H9 (cell line): ENCODE data around the gene TSLP. TPM values are rescaled to one million over a fixed set of nuclear protein-coding genes. Genes with fewer than 3 reads are reported as not detected.

ENCODE experiments used
- DNase-seq: peaks from one replicate; pipeline ENCODE4 v3.0.0-alpha.2; 2017
- H2AFZ ChIP-seq: one replicate; pipeline ENCODE4 v1.6.1; 2013; ENCODE audit warnings: mild to moderate bottlenecking, low read length, control low read depth, moderate library complexity
- H2AK5ac ChIP-seq: 2 replicates; pipeline ENCODE4 v1.6.1; 2013; ENCODE audit warnings: low read length, control low read depth, mixed read lengths; ENCODE audit not compliant: insufficient read length
- H2BK120ac ChIP-seq: one replicate; pipeline ENCODE4 v1.6.1; 2013; ENCODE audit warnings: low read depth, mild to moderate bottlenecking, low read length, control low read depth, inconsistent platforms; ENCODE audit not compliant: poor library complexity, severe bottlenecking
- H2BK12ac ChIP-seq: 2 replicates; pipeline ENCODE4 v1.6.1; 2013; ENCODE audit warnings: low read length, control low read depth, mixed read lengths, low read depth; ENCODE audit not compliant: insufficient read length
- H2BK15ac ChIP-seq: 2 replicates; pipeline ENCODE4 v1.6.1; 2013; ENCODE audit warnings: low read depth, low read length, control low read depth
- H2BK20ac ChIP-seq: one replicate; pipeline ENCODE4 v1.6.1; 2013; ENCODE audit warnings: low read depth, mild to moderate bottlenecking, low read length, control low read depth, inconsistent platforms; ENCODE audit not compliant: poor library complexity, severe bottlenecking
- H2BK5ac ChIP-seq: 2 replicates; pipeline ENCODE4 v1.6.1; 2013; ENCODE audit warnings: low read length, control low read depth, mixed read lengths; ENCODE audit not compliant: insufficient read length
- H3K14ac ChIP-seq: 2 replicates; pipeline ENCODE4 v1.6.1; 2013; ENCODE audit warnings: low read length, control low read depth; ENCODE audit not compliant: insufficient read depth
- H3K18ac ChIP-seq: 2 replicates; pipeline ENCODE4 v1.6.1; 2013; ENCODE audit warnings: low read depth, mild to moderate bottlenecking, mixed read lengths, low read length, control low read depth; ENCODE audit not compliant: insufficient read length
- H3K23ac ChIP-seq: 2 replicates; pipeline ENCODE4 v1.6.1; 2013; ENCODE audit warnings: low read length, control low read depth, mixed read lengths, low read depth; ENCODE audit not compliant: insufficient read length
- H3K23me2 ChIP-seq: 2 replicates; pipeline ENCODE4 v1.6.1; 2013; ENCODE audit warnings: low read depth, mild to moderate bottlenecking, mixed read lengths, low read length, control low read depth; ENCODE audit not compliant: insufficient read length, poor library complexity, severe bottlenecking
- H3K27ac ChIP-seq: 2 replicates; pipeline ENCODE4 v1.5.1; 2013; ENCODE audit warnings: low read length, control low read depth, mixed read lengths, low read depth; ENCODE audit not compliant: insufficient read length
- H3K27me3 ChIP-seq: 2 replicates; pipeline ENCODE4 v1.6.1; 2013; ENCODE audit warnings: low read length, control low read depth, inconsistent platforms; ENCODE audit not compliant: insufficient read depth
- H3K4ac ChIP-seq: 2 replicates; pipeline ENCODE4 v1.6.1; 2013; ENCODE audit warnings: low read depth, mild to moderate bottlenecking, control low read depth, inconsistent platforms, low read length, moderate library complexity
- H3K4me1 ChIP-seq: 2 replicates; pipeline ENCODE4 v1.6.1; 2013; ENCODE audit warnings: low read length, control low read depth, inconsistent platforms; ENCODE audit not compliant: insufficient read depth
- H3K4me2 ChIP-seq: 2 replicates; pipeline ENCODE4 v1.6.1; 2013; ENCODE audit warnings: low read length, control low read depth, mixed read lengths; ENCODE audit not compliant: insufficient read length, insufficient read depth
- H3K56ac ChIP-seq: 2 replicates; pipeline ENCODE4 v1.6.1; 2013; ENCODE audit warnings: low read depth, mild to moderate bottlenecking, mixed read lengths, low read length, control low read depth; ENCODE audit not compliant: insufficient read length
- H3K79me1 ChIP-seq: 2 replicates; pipeline ENCODE4 v1.6.1; 2013; ENCODE audit warnings: low read depth, mild to moderate bottlenecking, moderate library complexity, low read length, control low read depth, inconsistent platforms; ENCODE audit not compliant: insufficient read depth, poor library complexity, severe bottlenecking
- H3K79me2 ChIP-seq: 2 replicates; pipeline ENCODE4 v1.6.1; 2013; ENCODE audit warnings: low read length, control low read depth, inconsistent platforms; ENCODE audit not compliant: insufficient read depth
- H3K9ac ChIP-seq: 2 replicates; pipeline ENCODE4 v1.6.1; 2013; ENCODE audit warnings: low read length, control low read depth, mixed read lengths; ENCODE audit not compliant: insufficient read length; ENCODE audit errors: extremely low read depth
- H3K9me3 ChIP-seq: one replicate; pipeline ENCODE4 v1.6.1; 2013; ENCODE audit warnings: low read depth, low read length, inconsistent platforms; ENCODE audit not compliant: control insufficient read depth
- H3T11ph ChIP-seq: one replicate; pipeline ENCODE4 v1.6.1; 2013; ENCODE audit warnings: mild to moderate bottlenecking, low read length, control low read depth, inconsistent platforms
- H4K20me1 ChIP-seq: one replicate; pipeline ENCODE4 v1.6.1; 2013; ENCODE audit not compliant: control insufficient read depth, insufficient read length, insufficient read depth
- H4K5ac ChIP-seq: 2 replicates; pipeline ENCODE4 v1.6.1; 2013; ENCODE audit warnings: low read depth, mild to moderate bottlenecking, mixed read lengths, low read length, control low read depth; ENCODE audit not compliant: insufficient read length
- H4K8ac ChIP-seq: replicated peaks from 2 replicates; pipeline ENCODE4 v1.6.1; 2013; ENCODE audit warnings: low read length, control low read depth, mixed read lengths, low read depth; ENCODE audit not compliant: insufficient read length
- H4K91ac ChIP-seq: 2 replicates; pipeline ENCODE4 v1.6.1; 2013; ENCODE audit warnings: low read depth, mild to moderate bottlenecking, moderate library complexity, mixed read lengths, low read length, control low read depth; ENCODE audit not compliant: insufficient read length
- H3K27ac Mint-ChIP-seq, 3 experiments: 2 replicates in 2 of 3; 3 replicates in 1 of 3; pipeline ENCODE4 v1.8.0; 2020 to 2021; ENCODE audit warnings: mixed read lengths in 3 of 3, mild to moderate bottlenecking in 1 of 3, moderate library complexity in 1 of 3
- H3K27me3 Mint-ChIP-seq: 2 replicates; pipeline ENCODE4 v1.8.0; 2021; ENCODE audit warnings: low read depth, mild to moderate bottlenecking, moderate library complexity, mixed read lengths
- H3K36me3 Mint-ChIP-seq, 3 experiments: 2 replicates in 2 of 3; 3 replicates in 1 of 3; pipeline ENCODE4 v1.8.0; 2020 to 2021; ENCODE audit warnings: low read depth in 3 of 3, mixed read lengths in 3 of 3; ENCODE audit not compliant: insufficient read depth in 1 of 3
- H3K4me1 Mint-ChIP-seq, 2 experiments: 2 replicates each; pipeline ENCODE4 v1.8.0; 2020; ENCODE audit warnings: mixed read lengths in 2 of 2
- H3K4me3 Mint-ChIP-seq, 2 experiments: 2 replicates in 1 of 2; 3 replicates in 1 of 2; pipeline ENCODE4 v1.8.0; 2020 to 2021; ENCODE audit warnings: mild to moderate bottlenecking in 2 of 2, mixed read lengths in 2 of 2, moderate library complexity in 1 of 2
- H3K9me3 Mint-ChIP-seq, 2 experiments: 2 replicates in 1 of 2; 3 replicates in 1 of 2; pipeline ENCODE4 v1.8.0; 2020; ENCODE audit warnings: mild to moderate bottlenecking in 2 of 2, mixed read lengths in 2 of 2, moderate library complexity in 1 of 2
- CTCF ChIP-seq: fragments of 200-600 bp; sonication (generic); conservative IDR thresholded peaks from 3 replicates; pipeline ENCODE4 v1.8.0; 2021; ENCODE audit warnings: antibody characterized with exemption, mild to moderate bottlenecking
- total RNA-seq: library from RNA; stranded (reverse); gene quantifications from 2 replicates; pipeline ENCODE4 v1.2.1, GENCODE V29; 2021

TSLP gene
- total RNA-seq, 1 experiment from 2014 or later = 0.63 TPM

- no peak overlapping the region for H3K4me3 Mint-ChIP-seq
- no peak overlapping the region for H3K23ac ChIP-seq
- H3K79me1 ChIP-seq = no peaks in the 10 kb centered on the region
- no peaks in the 10 kb centered on the region for H3K79me2 ChIP-seq
- peaks cover 18% of the 10 kb centered on the region; the same call in 1 of the 2 replicates for H3K27me3 ChIP-seq
- TF ChIP-seq CTCF = no peak
- no peak overlapping the region for H2BK120ac ChIP-seq
- H3K27me3 Mint-ChIP-seq = peaks cover 49% of the 10 kb centered on the region
- H2BK5ac ChIP-seq = no peak overlapping the region
- peaks cover 12% of the 10 kb centered on the region for H3K23me2 ChIP-seq
- no peak overlapping the region for H3K27ac ChIP-seq
- H3K4me1 Mint-ChIP-seq = peaks cover 12 to 16% of the 10 kb centered on the region in 2 experiments
- H4K8ac ChIP-seq = no peak overlapping the region
- no peak overlapping the region for H4K91ac ChIP-seq
- no peak overlapping the region for H3K9ac ChIP-seq
- H3K56ac ChIP-seq = no peak overlapping the region
- H2AK5ac ChIP-seq = no peak overlapping the region
- no peak overlapping the region for H3K14ac ChIP-seq
- H3K4me1 ChIP-seq = no peaks in the 10 kb centered on the region; the same call in 1 of the 2 replicates
- H3K27ac Mint-ChIP-seq = no peak overlapping the region
- H4K5ac ChIP-seq = no peak overlapping the region
- no peak overlapping the region for H2BK20ac ChIP-seq
- H2BK12ac ChIP-seq = no peak overlapping the region
- H3K9me3 Mint-ChIP-seq = no peaks in the 10 kb centered on the region
- H3K36me3 Mint-ChIP-seq = no peaks in the 10 kb centered on the region
- no peak overlapping the region for H3K18ac ChIP-seq
- no peaks in the 10 kb centered on the region for H3K9me3 ChIP-seq
- H3K4ac ChIP-seq = no peak overlapping the region
- no peak overlapping the region for H3T11ph ChIP-seq
- no peak for DNase-seq
- H2AFZ ChIP-seq = no peak overlapping the region
- H4K20me1 ChIP-seq = no peaks in the 10 kb centered on the region
- H2BK15ac ChIP-seq = no peak overlapping the region
- no peak overlapping the region for H3K4me2 ChIP-seq
Observed at GRCh38 chr5:111075520-111075919, 4.0 kb downstream of the TSLP start.
